BLaER1 treated with 17β-estradiol and CSF1 and Interleukin-3, amounts not matched to agents 10 nM and 100 nM (cell line): ENCODE data around the gene PCCA.

Source experiments
- H3K27ac ChIP-seq, 11 experiments: shearing (Covaris generic); formaldehyde crosslinking; 2 replicates each; pipeline ENCODE4 v1.8.1; 2022
- H3K27me3 ChIP-seq, 11 experiments: shearing (Covaris generic); formaldehyde crosslinking; 2 replicates each; pipeline ENCODE4 v1.8.1; 2022
- H3K36me3 ChIP-seq, 11 experiments: shearing (Covaris generic); formaldehyde crosslinking; 2 replicates each; pipeline ENCODE4 v1.8.1; 2022
- H3K4me1 ChIP-seq, 10 experiments: shearing (Covaris generic); formaldehyde crosslinking; 2 replicates each; pipeline ENCODE4 v1.8.1; 2022
- H3K4me2 ChIP-seq, 11 experiments: shearing (Covaris generic); formaldehyde crosslinking; 2 replicates each; pipeline ENCODE4 v1.8.1; 2022
- H3K4me3 ChIP-seq, 10 experiments: shearing (Covaris generic); formaldehyde crosslinking; 2 replicates each; pipeline ENCODE4 v1.8.1; 2022
- H3K9ac ChIP-seq, 11 experiments: shearing (Covaris generic); formaldehyde crosslinking; 2 replicates each; pipeline ENCODE4 v1.8.1; 2022
- H3K9me3 ChIP-seq, 11 experiments: shearing (Covaris generic); formaldehyde crosslinking; replicated peaks in 1 of 11; 2 replicates each; pipeline ENCODE4 v1.8.1; 2022
- H4K20me1 ChIP-seq, 11 experiments: shearing (Covaris generic); formaldehyde crosslinking; 2 replicates each; pipeline ENCODE4 v1.8.1; 2022
- Cebpa-rat ChIP-seq, 11 experiments: shearing (Covaris generic); IDR thresholded peaks; 2 replicates each; pipeline ENCODE4 v1.8.1; 2022

PCCA gene

GRCh38 chr13:100493418-100493817, 404.5 kb downstream of the PCCA start:
- Histone ChIP-seq H3K9ac (no peak overlapping the region), H3K4me3 (no peak overlapping the region), H3K27me3 (no peaks in the 10 kb centered on the region), H3K36me3 (no peaks in the 10 kb centered on the region), H3K4me1 (peaks cover 0 to 22% (median 2%) of the 10 kb centered on the region in 10 experiments; a peak in 6 of 20 replicates), H3K9me3 (no peaks in the 10 kb centered on the region), H4K20me1 (no peaks in the 10 kb centered on the region), H3K4me2 (no peak overlapping the region), H3K27ac (no peak overlapping the region)
- TF ChIP-seq Cebpa-rat (IDR thresholded peaks at IDR 0.05) = no peak

DNA sequence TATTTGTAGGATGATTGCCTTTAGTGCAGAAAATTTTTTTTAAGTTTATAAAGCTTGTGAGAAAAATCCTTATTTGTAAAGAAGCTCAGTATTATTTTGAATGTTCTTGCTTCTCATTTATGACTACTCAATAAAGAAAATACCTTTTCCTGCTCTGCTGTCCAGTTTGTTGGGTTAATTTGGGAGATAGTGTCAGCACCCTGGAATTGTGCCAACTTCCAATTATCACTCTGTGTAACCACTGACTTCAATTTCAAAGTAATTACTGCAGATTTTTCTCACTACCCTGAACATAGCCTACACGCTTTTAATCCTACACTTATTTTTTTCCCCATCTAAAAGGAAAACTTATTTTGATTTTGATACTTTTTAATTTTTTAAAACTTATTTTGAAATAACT, 406.6 kb downstream of the PCCA start:
- peaks cover 0 to 22% (median 2%) of the 10 kb centered on the region in 10 experiments; a peak in 6 of 20 replicates for H3K4me1 ChIP-seq
- no peak overlapping the region for H3K9ac ChIP-seq
- no peaks in the 10 kb centered on the region for H3K27me3 ChIP-seq
- H4K20me1 ChIP-seq = no peaks in the 10 kb centered on the region
- no peak for TF ChIP-seq Cebpa-rat (IDR thresholded peaks at IDR 0.05)
- no peak overlapping the region for H3K27ac ChIP-seq
- no peak overlapping the region for H3K4me3 ChIP-seq
- no peaks in the 10 kb centered on the region for H3K36me3 ChIP-seq
- H3K9me3 ChIP-seq = no peaks in the 10 kb centered on the region
- no peak overlapping the region for H3K4me2 ChIP-seq

GRCh38 chr13:100497389-100497788, 408.5 kb downstream of the PCCA start:
- H3K36me3 ChIP-seq = no peaks in the 10 kb centered on the region
- H3K4me1 ChIP-seq = peaks cover 0 to 17% (median 2%) of the 10 kb centered on the region in 10 experiments; a peak in 6 of 20 replicates
- H4K20me1 ChIP-seq = no peaks in the 10 kb centered on the region
- no peaks in the 10 kb centered on the region for H3K9me3 ChIP-seq
- H3K9ac ChIP-seq = no peak overlapping the region
- no peaks in the 10 kb centered on the region for H3K27me3 ChIP-seq
- H3K4me2 ChIP-seq = peak overlapping the region in 4 of 11 experiments; percentile 17 to 47 (median 32); a peak in 5 of 22 replicates
- H3K4me3 ChIP-seq = no peak overlapping the region
- H3K27ac ChIP-seq = peak overlapping the region in 1 of 11 experiments; percentile 46; a peak in 1 of 22 replicates
- TF ChIP-seq Cebpa-rat (IDR thresholded peaks at IDR 0.05) = no peak

GRCh38 chr13:100502446-100502845, 413.6 kb downstream of the PCCA start:
- Histone ChIP-seq H4K20me1 (no peaks in the 10 kb centered on the region), H3K27ac (no peak overlapping the region), H3K4me2 (no peak overlapping the region), H3K9me3 (peaks cover 0 to 3% (median 0%) of the 10 kb centered on the region in 11 experiments; a peak in 2 of 22 replicates), H3K4me1 (peaks cover 0 to 16% (median 0%) of the 10 kb centered on the region in 10 experiments; a peak in 6 of 20 replicates), H3K9ac (no peak overlapping the region), H3K36me3 (no peaks in the 10 kb centered on the region), H3K27me3 (no peaks in the 10 kb centered on the region), H3K4me3 (no peak overlapping the region)
- no peak for TF ChIP-seq Cebpa-rat (IDR thresholded peaks at IDR 0.05)

GRCh38 chr13:100503622-100504021, 414.7 kb downstream of the PCCA start:
- Histone ChIP-seq H3K27me3 (no peaks in the 10 kb centered on the region), H4K20me1 (no peaks in the 10 kb centered on the region), H3K4me3 (no peak overlapping the region), H3K9ac (no peak overlapping the region), H3K4me2 (no peak overlapping the region), H3K27ac (no peak overlapping the region), H3K4me1 (peaks cover 0 to 8% (median 0%) of the 10 kb centered on the region in 10 experiments; a peak in 1 of 20 replicates), H3K9me3 (peaks cover 0 to 4% (median 0%) of the 10 kb centered on the region in 11 experiments; a peak in 2 of 22 replicates), H3K36me3 (no peaks in the 10 kb centered on the region)
- no peak for TF ChIP-seq Cebpa-rat (IDR thresholded peaks at IDR 0.05)

- Histone ChIP-seq H3K27me3 (no peaks in the 10 kb centered on the region), H4K20me1 (no peaks in the 10 kb centered on the region), H3K4me2 (no peak overlapping the region), H3K9ac (no peak overlapping the region), H3K36me3 (no peaks in the 10 kb centered on the region), H3K4me3 (no peak overlapping the region), H3K9me3 (peaks cover 0 to 4% (median 0%) of the 10 kb centered on the region in 11 experiments; a peak in 2 of 22 replicates), H3K4me1 (peaks cover 0 to 10% (median under 1%) of the 10 kb centered on the region in 10 experiments; a peak in 12 of 20 replicates), H3K27ac (no peak overlapping the region)
- TF ChIP-seq Cebpa-rat (IDR thresholded peaks at IDR 0.05) = no peak
These were observed 417.3 kb downstream of the PCCA start for GRCh38 chr13:100506154-100506553.

DNA sequence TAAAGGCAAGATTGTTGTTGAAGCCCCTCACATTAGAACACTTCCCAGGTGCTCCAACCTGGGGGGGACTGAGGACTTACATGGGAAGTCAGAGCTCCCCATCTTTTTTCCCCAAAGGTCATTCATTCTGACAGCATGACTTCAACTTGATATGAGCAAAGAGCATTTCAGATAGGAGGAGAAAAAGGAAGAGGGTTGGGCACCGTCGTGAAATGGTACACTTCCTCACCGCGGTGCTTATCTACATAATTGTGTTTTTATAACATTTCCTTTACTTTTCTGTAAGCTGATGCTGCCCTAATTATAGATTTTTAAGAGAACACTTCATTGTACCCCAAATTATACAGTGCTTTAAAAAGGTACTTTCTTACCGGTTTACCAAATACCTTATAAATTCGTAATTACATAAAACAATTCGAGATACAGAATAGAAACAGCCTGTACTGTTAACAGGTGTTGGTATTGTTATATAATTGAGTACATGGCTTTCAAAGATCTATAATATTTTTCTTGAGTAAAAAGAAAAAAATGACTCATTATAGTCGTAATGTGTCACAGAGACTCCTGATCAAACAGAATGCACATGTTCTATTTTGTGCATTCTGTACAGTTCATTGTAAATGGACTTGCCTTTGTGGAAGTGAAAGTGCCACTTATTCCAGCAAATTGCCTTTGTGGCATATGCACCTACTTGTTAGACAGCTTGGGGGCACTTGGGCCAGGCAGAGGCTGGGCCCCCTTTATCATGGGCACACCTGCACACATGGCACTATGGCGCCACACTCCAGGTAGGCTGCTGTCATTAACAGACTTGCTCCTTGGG, 417.9 kb downstream of the PCCA start:
- Histone ChIP-seq H3K9ac (no peak overlapping the region), H3K4me2 (peak overlapping the region in 1 of 11 experiments; percentile 30; a peak in 1 of 22 replicates), H3K4me3 (no peak overlapping the region), H4K20me1 (no peaks in the 10 kb centered on the region), H3K36me3 (no peaks in the 10 kb centered on the region), H3K9me3 (peaks cover 0 to 4% (median 0%) of the 10 kb centered on the region in 11 experiments; a peak in 2 of 22 replicates), H3K27me3 (no peaks in the 10 kb centered on the region), H3K4me1 (peaks cover 6 to 16% (median 7%) of the 10 kb centered on the region in 10 experiments), H3K27ac (no peak overlapping the region)
- TF ChIP-seq Cebpa-rat (IDR thresholded peaks at IDR 0.05) = no peak

GRCh38 chr13:100508455-100508854, 419.6 kb downstream of the PCCA start:
- H3K27me3 ChIP-seq = no peaks in the 10 kb centered on the region
- H4K20me1 ChIP-seq = no peaks in the 10 kb centered on the region
- no peaks in the 10 kb centered on the region for H3K36me3 ChIP-seq
- no peak for TF ChIP-seq Cebpa-rat (IDR thresholded peaks at IDR 0.05)
- peaks cover 14 to 26% (median 15%) of the 10 kb centered on the region in 10 experiments for H3K4me1 ChIP-seq
- no peak overlapping the region for H3K9ac ChIP-seq
- no peak overlapping the region for H3K27ac ChIP-seq
- no peak overlapping the region for H3K4me2 ChIP-seq
- H3K9me3 ChIP-seq = peaks cover 0 to 4% (median 0%) of the 10 kb centered on the region in 11 experiments; a peak in 2 of 22 replicates
- H3K4me3 ChIP-seq = no peak overlapping the region

GRCh38 chr13:100508996-100509395, 420.1 kb downstream of the PCCA start:
- Histone ChIP-seq H3K4me3 (no peak overlapping the region), H4K20me1 (0 out of 22 replicates have a peak, but pooled peaks cover 0 to 1% (median 0%) of the 10 kb centered on the region in 11 experiments), H3K9me3 (peaks cover 0 to 4% (median 0%) of the 10 kb centered on the region in 11 experiments; a peak in 2 of 22 replicates), H3K4me1 (peaks cover 14 to 26% (median 16%) of the 10 kb centered on the region in 10 experiments), H3K9ac (no peak overlapping the region), H3K36me3 (no peaks in the 10 kb centered on the region), H3K27ac (no peak overlapping the region), H3K4me2 (no peak overlapping the region), H3K27me3 (no peaks in the 10 kb centered on the region)
- no peak for TF ChIP-seq Cebpa-rat (IDR thresholded peaks at IDR 0.05)
